Measurements from ENCODE around the gene PPP2R2D. TPM values are rescaled to one million over a fixed set of nuclear protein-coding genes. Genes with fewer than 3 reads are reported as not detected.

Gene PPP2R2D
- total and polyA plus RNA-seq, 2 experiments from 2014 or later, result 43.5 to 45.0 TPM

DNA sequence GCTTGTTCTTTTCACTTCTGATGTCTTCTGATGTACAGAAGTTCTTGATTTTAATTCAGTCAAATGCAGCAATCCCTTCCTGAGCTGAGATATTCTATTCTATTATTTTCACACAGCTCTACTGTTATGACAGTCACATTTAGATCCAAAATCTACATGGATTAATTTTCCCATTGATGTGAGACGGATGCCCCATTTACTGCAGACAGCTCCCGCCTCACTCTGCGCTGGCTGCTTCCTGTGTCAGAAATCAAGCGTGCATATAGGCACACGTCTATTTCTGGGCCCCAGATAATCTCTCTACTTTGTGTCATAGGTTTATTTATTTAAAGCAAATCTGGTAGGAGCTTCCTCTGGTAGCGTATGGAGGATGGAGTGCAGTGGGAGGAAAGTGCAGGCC lies 74.2 kb downstream of the PPP2R2D start:
- Histone ChIP-seq H3K4me3 (no peak overlapping the region), H3K27ac (peak overlapping the region; percentile 19), H3K9me3 (ENCODE audit: low read depth) (no peaks in the 10 kb centered on the region), H3K36me3 (peaks cover 42% of the 10 kb centered on the region), H3K4me1 (ENCODE audit: low read depth) (peaks cover 57% of the 10 kb centered on the region), H3K27me3 (no peaks in the 10 kb centered on the region)
- no peak for DNase-seq (ENCODE audit: low read depth in 1 of 2, low spot score in 1 of 2)
- TF ChIP-seq, protein P1, sequence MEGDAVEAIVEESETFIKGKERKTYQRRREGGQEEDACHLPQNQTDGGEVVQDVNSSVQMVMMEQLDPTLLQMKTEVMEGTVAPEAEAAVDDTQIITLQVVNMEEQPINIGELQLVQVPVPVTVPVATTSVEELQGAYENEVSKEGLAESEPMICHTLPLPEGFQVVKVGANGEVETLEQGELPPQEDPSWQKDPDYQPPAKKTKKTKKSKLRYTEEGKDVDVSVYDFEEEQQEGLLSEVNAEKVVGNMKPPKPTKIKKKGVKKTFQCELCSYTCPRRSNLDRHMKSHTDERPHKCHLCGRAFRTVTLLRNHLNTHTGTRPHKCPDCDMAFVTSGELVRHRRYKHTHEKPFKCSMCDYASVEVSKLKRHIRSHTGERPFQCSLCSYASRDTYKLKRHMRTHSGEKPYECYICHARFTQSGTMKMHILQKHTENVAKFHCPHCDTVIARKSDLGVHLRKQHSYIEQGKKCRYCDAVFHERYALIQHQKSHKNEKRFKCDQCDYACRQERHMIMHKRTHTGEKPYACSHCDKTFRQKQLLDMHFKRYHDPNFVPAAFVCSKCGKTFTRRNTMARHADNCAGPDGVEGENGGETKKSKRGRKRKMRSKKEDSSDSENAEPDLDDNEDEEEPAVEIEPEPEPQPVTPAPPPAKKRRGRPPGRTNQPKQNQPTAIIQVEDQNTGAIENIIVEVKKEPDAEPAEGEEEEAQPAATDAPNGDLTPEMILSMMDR (IDR thresholded peaks at IDR 0.05; ENCODE audit: low read depth, low read length), result no peak

DNA sequence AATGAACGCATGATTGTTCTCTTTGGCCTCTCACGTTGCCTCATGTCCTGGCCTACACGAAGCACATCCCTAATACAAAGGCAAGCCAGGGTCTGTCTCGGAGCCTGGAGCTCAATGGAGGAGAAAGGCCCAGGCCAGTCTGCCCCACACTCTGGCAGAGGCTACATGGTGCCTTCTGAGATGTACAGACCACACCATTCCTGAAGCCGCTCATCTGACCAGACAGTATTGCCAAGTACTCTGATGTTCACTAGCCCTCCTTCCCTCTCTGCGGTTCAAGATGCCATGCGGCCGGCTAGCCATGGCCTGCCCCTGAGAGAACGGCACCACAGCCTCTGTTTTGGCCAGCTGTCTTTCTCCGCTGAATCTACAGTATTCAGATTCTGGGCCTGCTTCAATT lies 75.0 kb downstream of the PPP2R2D start:
- no peak for DNase-seq (ENCODE audit: low read depth in 1 of 2, low spot score in 1 of 2)
- H3K27ac ChIP-seq, result peak overlapping the region; percentile 19
- H3K9me3 ChIP-seq (ENCODE audit: low read depth), result no peaks in the 10 kb centered on the region
- H3K36me3 ChIP-seq, result peaks cover 34% of the 10 kb centered on the region
- TF ChIP-seq, protein P1 (IDR thresholded peaks at IDR 0.05; ENCODE audit: low read depth, low read length), result no peak
- H3K4me1 ChIP-seq (ENCODE audit: low read depth), result peaks cover 57% of the 10 kb centered on the region
- H3K4me3 ChIP-seq, result no peak overlapping the region
- H3K27me3 ChIP-seq, result no peaks in the 10 kb centered on the region

DNA sequence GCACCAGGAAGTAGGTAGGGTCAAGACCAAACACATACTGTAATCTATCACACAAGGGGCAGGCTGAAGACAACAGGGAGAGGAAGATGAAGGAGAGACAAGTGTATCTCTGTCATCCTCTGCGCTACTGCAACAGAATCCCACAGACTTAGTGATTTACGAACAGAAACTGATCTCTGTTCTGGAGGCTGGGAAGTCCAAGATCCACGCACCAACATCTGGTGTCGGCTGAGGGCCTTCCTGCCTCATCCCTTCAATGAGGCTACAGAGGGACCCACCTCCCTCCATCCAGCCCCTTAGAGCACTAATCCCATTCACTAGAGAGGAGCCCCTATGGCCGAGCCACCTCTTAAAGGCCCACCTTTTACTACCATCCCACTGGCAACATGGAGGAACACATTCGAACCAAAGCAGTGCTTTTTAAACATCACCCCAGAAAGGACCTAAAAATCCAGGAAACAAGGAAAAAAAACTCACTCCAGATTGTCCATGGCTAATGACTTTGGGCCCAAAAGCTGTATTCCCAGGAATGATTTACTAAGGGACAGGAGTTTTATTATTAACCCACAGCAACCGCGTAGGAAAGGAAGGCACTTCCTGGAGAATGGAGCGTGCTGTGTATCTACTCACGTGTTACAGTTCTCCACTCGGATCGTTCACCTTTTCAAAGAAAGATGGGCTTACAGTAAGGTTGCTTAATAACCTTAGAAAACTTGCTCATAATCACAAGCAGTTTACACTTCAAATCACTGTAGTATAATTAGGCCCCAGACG lies 76.7 kb downstream of the PPP2R2D start:
- Histone ChIP-seq H3K27ac (no peak overlapping the region), H3K36me3 (peaks cover 18% of the 10 kb centered on the region), H3K4me3 (peak overlapping the region; percentile 97), H3K27me3 (no peaks in the 10 kb centered on the region), H3K9me3 (ENCODE audit: low read depth) (no peaks in the 10 kb centered on the region), H3K4me1 (ENCODE audit: low read depth) (peaks cover 57% of the 10 kb centered on the region)
- TF ChIP-seq, protein P1 (IDR thresholded peaks at IDR 0.05; ENCODE audit: low read depth, low read length), result no peak
- DNase-seq (ENCODE audit: low read depth in 1 of 2, low spot score in 1 of 2), result no peak

- no peak for DNase-seq (ENCODE audit: low read depth in 1 of 2, low spot score in 1 of 2)
- Histone ChIP-seq H3K9me3 (ENCODE audit: low read depth) (no peaks in the 10 kb centered on the region), H3K4me3 (peak overlapping the region; percentile 97), H3K4me1 (ENCODE audit: low read depth) (peaks cover 57% of the 10 kb centered on the region), H3K36me3 (peaks cover 12% of the 10 kb centered on the region), H3K27me3 (no peaks in the 10 kb centered on the region), H3K27ac (no peak overlapping the region)
- TF ChIP-seq, protein P1 (IDR thresholded peaks at IDR 0.05; ENCODE audit: low read depth, low read length), result no peak
These were observed 77.6 kb downstream of the PPP2R2D start for GRCh38 chr10:131978366-131978765.

DNA sequence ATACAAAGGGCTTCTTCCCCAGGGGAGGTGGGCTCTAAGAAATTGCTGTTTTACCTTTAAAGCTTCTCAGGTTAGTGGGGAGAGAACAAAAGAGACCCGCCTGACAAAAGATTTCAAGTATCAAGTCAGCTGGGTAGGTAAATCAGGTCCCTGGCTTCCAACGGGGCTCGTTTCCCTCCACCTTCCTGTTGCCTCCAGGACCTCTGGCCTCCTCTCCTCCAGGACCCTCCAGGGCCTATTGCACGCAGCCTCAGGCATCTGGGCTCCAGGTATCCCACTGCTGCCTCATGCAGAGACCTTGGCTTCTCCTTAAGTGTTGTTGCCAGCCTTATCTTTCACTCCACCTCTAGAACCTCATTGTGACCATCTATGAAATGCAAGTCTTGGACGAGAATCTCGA lies 78.0 kb downstream of the PPP2R2D start:
- H3K9me3 ChIP-seq (ENCODE audit: low read depth), result no peaks in the 10 kb centered on the region
- peaks cover 10% of the 10 kb centered on the region for H3K36me3 ChIP-seq
- no peaks in the 10 kb centered on the region for H3K27me3 ChIP-seq
- H3K4me1 ChIP-seq (ENCODE audit: low read depth), result peaks cover 56% of the 10 kb centered on the region
- DNase-seq (ENCODE audit: low read depth in 1 of 2, low spot score in 1 of 2), result no peak
- TF ChIP-seq, protein P1 (IDR thresholded peaks at IDR 0.05; ENCODE audit: low read depth, low read length), result no peak
- no peak overlapping the region for H3K27ac ChIP-seq
- peak overlapping the region; percentile 97 for H3K4me3 ChIP-seq

Data from cardiac muscle cell (in vitro differentiated cells and primary cell).